Upper lobe of left lung (tissue), 4 donors: Measurements from ENCODE around the gene ZNF117.

ENCODE experiments used
- CTCF ChIP-seq, 6 experiments: fragments of 450-650 bp in 4 of 6; fragments of 200-600 bp in 2 of 6; sonication (generic) in 2 of 6; IDR thresholded peaks; one replicate each; pipeline ENCODE4 v1.5.1; 2016 to 2019; ENCODE audit warnings: antibody characterized with exemption in 6 of 6
- EP300 ChIP-seq, 4 donors: sonication (generic); formaldehyde crosslinking; IDR thresholded peaks; one replicate each; pipeline ENCODE4 v1.5.1; 2017; ENCODE audit warnings: antibody characterized with exemption in 4 of 4, control low read depth in 2 of 4
- POLR2A ChIP-seq, 4 donors: fragments of 450-650 bp; IDR thresholded peaks; one replicate each; pipeline ENCODE4 v1.5.1; 2016 to 2017; ENCODE audit warnings: antibody characterized with exemption in 4 of 4, mild to moderate bottlenecking in 2 of 4
- POLR2AphosphoS5 ChIP-seq, 2 donors: sonication (generic); formaldehyde crosslinking; IDR thresholded peaks; one replicate each; pipeline ENCODE4 v1.5.1; 2017; ENCODE audit warnings: antibody characterized with exemption in 2 of 2

GRCh38 chr7:65006094-65006992 lies 15.5 kb upstream of the ZNF117 start, which contains the start of gene ERV3-1:
- TF ChIP-seq POLR2A (IDR thresholded peaks at IDR 0.05) (peak in 3 of 4 donors; percentile 91 to 98 (median 97)), CTCF (IDR thresholded peaks at IDR 0.05) (peak in 1 of 6 experiments; percentile 9), POLR2AphosphoS5 (IDR thresholded peaks at IDR 0.05) (peak; percentile 96 to 98), EP300 (IDR thresholded peaks at IDR 0.05) (no peak)
